H9 (cell line): ENCODE results near the gene RUNX1. TPM values are rescaled to one million over a fixed set of nuclear protein-coding genes. Genes with fewer than 3 reads are reported as not detected.

Experiments used
- DNase-seq: peaks from one replicate; pipeline ENCODE4 v3.0.0-alpha.2; 2017
- H2AFZ ChIP-seq: one replicate; pipeline ENCODE4 v1.6.1; 2013; ENCODE audit warnings: mild to moderate bottlenecking, low read length, control low read depth, moderate library complexity
- H2AK5ac ChIP-seq: 2 replicates; pipeline ENCODE4 v1.6.1; 2013; ENCODE audit warnings: low read length, control low read depth, mixed read lengths; ENCODE audit not compliant: insufficient read length
- H2BK120ac ChIP-seq: one replicate; pipeline ENCODE4 v1.6.1; 2013; ENCODE audit warnings: low read depth, mild to moderate bottlenecking, low read length, control low read depth, inconsistent platforms; ENCODE audit not compliant: poor library complexity, severe bottlenecking
- H2BK12ac ChIP-seq: 2 replicates; pipeline ENCODE4 v1.6.1; 2013; ENCODE audit warnings: low read length, control low read depth, mixed read lengths, low read depth; ENCODE audit not compliant: insufficient read length
- H2BK15ac ChIP-seq: 2 replicates; pipeline ENCODE4 v1.6.1; 2013; ENCODE audit warnings: low read depth, low read length, control low read depth
- H2BK20ac ChIP-seq: one replicate; pipeline ENCODE4 v1.6.1; 2013; ENCODE audit warnings: low read depth, mild to moderate bottlenecking, low read length, control low read depth, inconsistent platforms; ENCODE audit not compliant: poor library complexity, severe bottlenecking
- H2BK5ac ChIP-seq: 2 replicates; pipeline ENCODE4 v1.6.1; 2013; ENCODE audit warnings: low read length, control low read depth, mixed read lengths; ENCODE audit not compliant: insufficient read length
- H3K14ac ChIP-seq: 2 replicates; pipeline ENCODE4 v1.6.1; 2013; ENCODE audit warnings: low read length, control low read depth; ENCODE audit not compliant: insufficient read depth
- H3K18ac ChIP-seq: 2 replicates; pipeline ENCODE4 v1.6.1; 2013; ENCODE audit warnings: low read depth, mild to moderate bottlenecking, mixed read lengths, low read length, control low read depth; ENCODE audit not compliant: insufficient read length
- H3K23ac ChIP-seq: 2 replicates; pipeline ENCODE4 v1.6.1; 2013; ENCODE audit warnings: low read length, control low read depth, mixed read lengths, low read depth; ENCODE audit not compliant: insufficient read length
- H3K23me2 ChIP-seq: 2 replicates; pipeline ENCODE4 v1.6.1; 2013; ENCODE audit warnings: low read depth, mild to moderate bottlenecking, mixed read lengths, low read length, control low read depth; ENCODE audit not compliant: insufficient read length, poor library complexity, severe bottlenecking
- H3K27ac ChIP-seq: 2 replicates; pipeline ENCODE4 v1.5.1; 2013; ENCODE audit warnings: low read length, control low read depth, mixed read lengths, low read depth; ENCODE audit not compliant: insufficient read length
- H3K27me3 ChIP-seq: 2 replicates; pipeline ENCODE4 v1.6.1; 2013; ENCODE audit warnings: low read length, control low read depth, inconsistent platforms; ENCODE audit not compliant: insufficient read depth
- H3K4ac ChIP-seq: 2 replicates; pipeline ENCODE4 v1.6.1; 2013; ENCODE audit warnings: low read depth, mild to moderate bottlenecking, control low read depth, inconsistent platforms, low read length, moderate library complexity
- H3K4me1 ChIP-seq: 2 replicates; pipeline ENCODE4 v1.6.1; 2013; ENCODE audit warnings: low read length, control low read depth, inconsistent platforms; ENCODE audit not compliant: insufficient read depth
- H3K4me2 ChIP-seq: 2 replicates; pipeline ENCODE4 v1.6.1; 2013; ENCODE audit warnings: low read length, control low read depth, mixed read lengths; ENCODE audit not compliant: insufficient read length, insufficient read depth
- H3K56ac ChIP-seq: 2 replicates; pipeline ENCODE4 v1.6.1; 2013; ENCODE audit warnings: low read depth, mild to moderate bottlenecking, mixed read lengths, low read length, control low read depth; ENCODE audit not compliant: insufficient read length
- H3K79me1 ChIP-seq: 2 replicates; pipeline ENCODE4 v1.6.1; 2013; ENCODE audit warnings: low read depth, mild to moderate bottlenecking, moderate library complexity, low read length, control low read depth, inconsistent platforms; ENCODE audit not compliant: insufficient read depth, poor library complexity, severe bottlenecking
- H3K79me2 ChIP-seq: 2 replicates; pipeline ENCODE4 v1.6.1; 2013; ENCODE audit warnings: low read length, control low read depth, inconsistent platforms; ENCODE audit not compliant: insufficient read depth
- H3K9ac ChIP-seq: 2 replicates; pipeline ENCODE4 v1.6.1; 2013; ENCODE audit warnings: low read length, control low read depth, mixed read lengths; ENCODE audit not compliant: insufficient read length; ENCODE audit errors: extremely low read depth
- H3K9me3 ChIP-seq: one replicate; pipeline ENCODE4 v1.6.1; 2013; ENCODE audit warnings: low read depth, low read length, inconsistent platforms; ENCODE audit not compliant: control insufficient read depth
- H3T11ph ChIP-seq: one replicate; pipeline ENCODE4 v1.6.1; 2013; ENCODE audit warnings: mild to moderate bottlenecking, low read length, control low read depth, inconsistent platforms
- H4K20me1 ChIP-seq: one replicate; pipeline ENCODE4 v1.6.1; 2013; ENCODE audit not compliant: control insufficient read depth, insufficient read length, insufficient read depth
- H4K5ac ChIP-seq: 2 replicates; pipeline ENCODE4 v1.6.1; 2013; ENCODE audit warnings: low read depth, mild to moderate bottlenecking, mixed read lengths, low read length, control low read depth; ENCODE audit not compliant: insufficient read length
- H4K8ac ChIP-seq: replicated peaks from 2 replicates; pipeline ENCODE4 v1.6.1; 2013; ENCODE audit warnings: low read length, control low read depth, mixed read lengths, low read depth; ENCODE audit not compliant: insufficient read length
- H4K91ac ChIP-seq: 2 replicates; pipeline ENCODE4 v1.6.1; 2013; ENCODE audit warnings: low read depth, mild to moderate bottlenecking, moderate library complexity, mixed read lengths, low read length, control low read depth; ENCODE audit not compliant: insufficient read length
- H3K27ac Mint-ChIP-seq, 3 experiments: 2 replicates in 2 of 3; 3 replicates in 1 of 3; pipeline ENCODE4 v1.8.0; 2020 to 2021; ENCODE audit warnings: mixed read lengths in 3 of 3, mild to moderate bottlenecking in 1 of 3, moderate library complexity in 1 of 3
- H3K27me3 Mint-ChIP-seq: 2 replicates; pipeline ENCODE4 v1.8.0; 2021; ENCODE audit warnings: low read depth, mild to moderate bottlenecking, moderate library complexity, mixed read lengths
- H3K36me3 Mint-ChIP-seq, 3 experiments: 2 replicates in 2 of 3; 3 replicates in 1 of 3; pipeline ENCODE4 v1.8.0; 2020 to 2021; ENCODE audit warnings: low read depth in 3 of 3, mixed read lengths in 3 of 3; ENCODE audit not compliant: insufficient read depth in 1 of 3
- H3K4me1 Mint-ChIP-seq, 2 experiments: 2 replicates each; pipeline ENCODE4 v1.8.0; 2020; ENCODE audit warnings: mixed read lengths in 2 of 2
- H3K4me3 Mint-ChIP-seq, 2 experiments: 2 replicates in 1 of 2; 3 replicates in 1 of 2; pipeline ENCODE4 v1.8.0; 2020 to 2021; ENCODE audit warnings: mild to moderate bottlenecking in 2 of 2, mixed read lengths in 2 of 2, moderate library complexity in 1 of 2
- H3K9me3 Mint-ChIP-seq, 2 experiments: 2 replicates in 1 of 2; 3 replicates in 1 of 2; pipeline ENCODE4 v1.8.0; 2020; ENCODE audit warnings: mild to moderate bottlenecking in 2 of 2, mixed read lengths in 2 of 2, moderate library complexity in 1 of 2
- WGBS: extraction: QIAGEN DNeasy Blood & Tissue Kit; methylation state at CpG from one replicate; pipeline ENCODE4 v1.1.7; 2013; ENCODE audit warnings: missing lambda C conversion rate, low lambda C conversion rate, mixed read lengths; ENCODE audit not compliant: insufficient read length; ENCODE audit errors: extremely low coverage; 5-methylcytosine and 5-hydroxymethylcytosine counted together
- total RNA-seq: library from RNA; stranded (reverse); gene quantifications from 2 replicates; pipeline ENCODE4 v1.2.1, GENCODE V29; 2021
- TF ChIP-seq, protein P1 (sequence below): fragments of 200-600 bp; sonication (generic); conservative IDR thresholded peaks from 3 replicates; pipeline ENCODE4 v1.8.0; 2021; ENCODE audit warnings: antibody characterized with exemption, mild to moderate bottlenecking

Gene RUNX1
- total RNA-seq, 1 experiment from 2014 or later, result 0.72 TPM

DNA sequence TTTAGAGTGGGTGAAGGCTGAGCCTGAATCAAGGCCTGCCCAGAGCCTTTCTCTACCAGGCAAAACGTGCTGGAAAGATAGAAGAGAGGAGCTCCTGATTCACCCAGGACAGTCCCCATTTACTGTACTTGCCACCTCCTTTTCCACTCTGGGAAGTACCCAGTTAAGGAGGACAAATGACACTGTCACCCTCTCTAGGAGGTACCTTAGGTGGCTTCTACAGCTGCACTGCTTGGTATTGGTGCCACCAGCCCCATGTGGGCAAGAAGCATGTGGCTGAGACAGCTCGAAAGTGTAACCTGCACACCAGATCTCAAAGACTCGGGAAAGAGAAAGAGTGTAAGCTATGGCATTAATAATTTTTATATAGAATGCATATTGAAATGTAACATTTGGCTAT, 42.3 kb downstream of the RUNX1 start:
- DNase-seq, result no peak
- H3K27me3 Mint-ChIP-seq, result peaks cover 5% of the 10 kb centered on the region; the same call in 1 of the 2 replicates

More for the DNA sequence above, 42.3 kb downstream of the RUNX1 start:
- Histone ChIP-seq H3K23ac (no peak overlapping the region), H2AFZ (no peak overlapping the region), H3K79me2 (no peaks in the 10 kb centered on the region; the same call in 1 of the 2 replicates), H2BK120ac (no peak overlapping the region), H3T11ph (no peak overlapping the region), H2BK20ac (no peak overlapping the region), H2BK5ac (no peak overlapping the region), H2AK5ac (no peak overlapping the region), H4K20me1 (no peaks in the 10 kb centered on the region), H3K9me3 (no peaks in the 10 kb centered on the region), H3K79me1 (no peaks in the 10 kb centered on the region), H2BK15ac (no peak overlapping the region), H3K4me1 (no peaks in the 10 kb centered on the region), H4K8ac (no peak overlapping the region), H3K27me3 (no peaks in the 10 kb centered on the region), H3K23me2 (no peaks in the 10 kb centered on the region), H2BK12ac (no peak overlapping the region), H3K14ac (no peak overlapping the region), H3K9ac (no peak overlapping the region), H3K4me2 (no peak overlapping the region), H4K5ac (no peak overlapping the region), H3K4ac (no peak overlapping the region), H3K18ac (no peak overlapping the region), H4K91ac (no peak overlapping the region), H3K56ac (no peak overlapping the region), H3K27ac (no peak overlapping the region)
- H3K27ac Mint-ChIP-seq, result no peak overlapping the region
- TF ChIP-seq, protein P1, sequence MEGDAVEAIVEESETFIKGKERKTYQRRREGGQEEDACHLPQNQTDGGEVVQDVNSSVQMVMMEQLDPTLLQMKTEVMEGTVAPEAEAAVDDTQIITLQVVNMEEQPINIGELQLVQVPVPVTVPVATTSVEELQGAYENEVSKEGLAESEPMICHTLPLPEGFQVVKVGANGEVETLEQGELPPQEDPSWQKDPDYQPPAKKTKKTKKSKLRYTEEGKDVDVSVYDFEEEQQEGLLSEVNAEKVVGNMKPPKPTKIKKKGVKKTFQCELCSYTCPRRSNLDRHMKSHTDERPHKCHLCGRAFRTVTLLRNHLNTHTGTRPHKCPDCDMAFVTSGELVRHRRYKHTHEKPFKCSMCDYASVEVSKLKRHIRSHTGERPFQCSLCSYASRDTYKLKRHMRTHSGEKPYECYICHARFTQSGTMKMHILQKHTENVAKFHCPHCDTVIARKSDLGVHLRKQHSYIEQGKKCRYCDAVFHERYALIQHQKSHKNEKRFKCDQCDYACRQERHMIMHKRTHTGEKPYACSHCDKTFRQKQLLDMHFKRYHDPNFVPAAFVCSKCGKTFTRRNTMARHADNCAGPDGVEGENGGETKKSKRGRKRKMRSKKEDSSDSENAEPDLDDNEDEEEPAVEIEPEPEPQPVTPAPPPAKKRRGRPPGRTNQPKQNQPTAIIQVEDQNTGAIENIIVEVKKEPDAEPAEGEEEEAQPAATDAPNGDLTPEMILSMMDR, result no peak
- H3K4me1 Mint-ChIP-seq, result no peaks in the 10 kb centered on the region
- no peak overlapping the region for H3K4me3 Mint-ChIP-seq
- no CpG with 5 or more reads among the region's 3 CpGs for WGBS
- no peaks in the 10 kb centered on the region for H3K9me3 Mint-ChIP-seq
- H3K36me3 Mint-ChIP-seq, result no peaks in the 10 kb centered on the region
